ENCODE results near the gene ADAM19.
"Not testable (repeated sequence)": the region's sequence is repeated elsewhere in the genome, so short reads cannot be mapped to it uniquely, and the experiment has no call there.

ADAM19 gene

DNA sequence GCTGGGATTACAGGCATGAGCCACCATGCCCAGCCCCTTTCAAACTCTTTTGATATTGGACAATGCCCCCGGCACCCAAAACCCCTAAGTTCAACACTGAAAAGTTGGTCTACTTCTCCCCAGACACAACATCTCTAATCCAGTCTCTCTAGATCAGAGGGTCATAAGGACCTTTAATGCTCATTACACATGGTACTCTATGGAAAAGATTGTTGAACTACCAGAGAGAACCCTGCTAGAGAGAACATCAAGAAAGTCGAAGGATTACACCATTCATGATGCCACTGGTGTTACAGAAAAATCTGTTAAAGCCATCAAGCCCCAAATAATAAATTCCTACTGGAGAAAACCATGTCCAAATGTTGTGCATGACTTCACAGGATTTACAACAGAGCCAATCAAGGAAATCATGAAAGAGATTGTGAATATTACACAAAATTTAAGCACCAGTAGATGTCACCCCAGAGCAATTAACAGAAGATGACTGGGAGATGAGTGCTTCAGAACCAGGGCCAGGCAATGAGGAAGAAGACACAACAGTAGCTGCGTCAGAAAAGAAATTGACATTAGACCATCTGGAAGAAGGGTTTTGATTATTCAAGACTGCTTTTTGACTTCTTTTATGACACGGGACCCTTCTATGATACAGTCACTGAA is 143.9 kb downstream of the ADAM19 start:
- DNase-seq (ENCODE audit: low read depth in 2 of 3, low spot score in 1 of 3) = peak in 1 of 3 donors; percentile 64

DNA sequence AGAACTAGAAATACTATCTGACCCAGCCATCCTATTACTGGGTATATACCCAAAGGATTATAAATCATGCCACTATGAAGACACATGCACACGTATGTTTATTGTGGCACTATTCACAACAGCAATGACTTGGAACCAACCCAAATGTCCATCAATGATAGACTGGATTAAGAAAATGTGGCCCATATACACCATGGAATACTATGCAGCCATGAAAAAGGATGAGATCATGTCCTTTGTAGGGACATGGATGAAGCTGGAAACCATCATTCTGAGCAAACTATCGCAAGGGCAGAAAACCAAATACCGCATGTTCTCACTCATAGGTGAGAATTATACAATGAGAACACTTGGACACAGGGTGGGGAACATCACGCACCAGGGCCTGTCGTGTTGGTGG is 145.7 kb downstream of the ADAM19 start:
- not testable (repeated sequence) for DNase-seq (ENCODE audit: low read depth in 2 of 3, low spot score in 1 of 3)
